DOHH2 (cell line): Measurements from ENCODE around the gene ABCA2.

Source experiments
- H3F3A ChIP-seq: fragments of 200-600 bp; sonication (generic), shearing (Covaris generic); 2 replicates; pipeline ENCODE4 v1.6.0; 2016; ENCODE audit warnings: antibody characterized with exemption, mild to moderate bottlenecking; ENCODE audit not compliant: control insufficient read depth, insufficient read depth
- H3K27ac ChIP-seq: fragments of 200-600 bp; sonication (generic); 2 replicates; pipeline ENCODE4 v1.5.1; 2014; ENCODE audit warnings: low read depth, mild to moderate bottlenecking, low read length, moderate library complexity
- H3K27me3 ChIP-seq: fragments of 200-600 bp; sonication (generic); 2 replicates; pipeline ENCODE4 v1.6.1; 2014; ENCODE audit warnings: mild to moderate bottlenecking, low read length, mixed read lengths; ENCODE audit not compliant: control insufficient read depth
- H3K36me3 ChIP-seq: fragments of 200-600 bp; sonication (generic); 2 replicates; pipeline ENCODE4 v1.6.1; 2014; ENCODE audit warnings: mild to moderate bottlenecking, low read length, moderate library complexity, mixed read lengths; ENCODE audit not compliant: control insufficient read depth
- H3K4me1 ChIP-seq: fragments of 200-600 bp; sonication (generic); 2 replicates; pipeline ENCODE4 v1.6.1; 2014; ENCODE audit warnings: mild to moderate bottlenecking, low read length, mixed read lengths; ENCODE audit not compliant: control insufficient read depth
- H3K4me2 ChIP-seq: fragments of 200-600 bp; sonication (generic); 2 replicates; pipeline ENCODE4 v1.6.0; 2014; ENCODE audit warnings: mild to moderate bottlenecking, low read length, moderate library complexity
- H3K4me3 ChIP-seq: fragments of 200-600 bp; sonication (generic); 2 replicates; pipeline ENCODE4 v1.5.1; 2014; ENCODE audit warnings: mild to moderate bottlenecking, low read length, mixed read lengths
- H3K79me2 ChIP-seq: fragments of 200-600 bp; sonication (generic); 2 replicates; pipeline ENCODE4 v1.6.1; 2014; ENCODE audit warnings: mild to moderate bottlenecking, low read length, mixed read lengths; ENCODE audit not compliant: control insufficient read depth
- H3K9me2 ChIP-seq: fragments of 200-600 bp; sonication (generic); replicated peaks from 2 replicates; pipeline ENCODE4 v1.6.1; 2014; ENCODE audit warnings: mild to moderate bottlenecking, low read length, mixed read lengths; ENCODE audit not compliant: control insufficient read depth
- H3K9me3 ChIP-seq: fragments of 200-600 bp; sonication (generic); 2 replicates; pipeline ENCODE4 v1.6.1; 2014; ENCODE audit warnings: antibody characterized with exemption, low read length, mixed read lengths; ENCODE audit not compliant: control insufficient read depth, insufficient read depth
- H4K20me1 ChIP-seq: fragments of 200-600 bp; sonication (generic); 2 replicates; pipeline ENCODE4 v1.6.0; 2014; ENCODE audit warnings: low read depth, mild to moderate bottlenecking, antibody characterized with exemption, low read length, moderate library complexity; ENCODE audit not compliant: control insufficient read depth, insufficient read depth
- CTCF ChIP-seq: fragments of 200-600 bp; sonication (generic); IDR thresholded peaks from one replicate; pipeline ENCODE4 v1.5.1; 2014; ENCODE audit warnings: antibody characterized with exemption, mild to moderate bottlenecking, low read depth, low read length; ENCODE audit not compliant: poor library complexity, severe bottlenecking
- EZH2phosphoT487 ChIP-seq: fragments of 200-600 bp; sonication (generic); IDR thresholded peaks from 2 replicates; pipeline ENCODE4 v1.6.1; 2017; ENCODE audit warnings: borderline replicate concordance, mild to moderate bottlenecking, antibody characterized with exemption, low read length, moderate library complexity, mixed read lengths

ABCA2 gene

GRCh38 chr9:137070201-137070905, 42.3 kb upstream of the ABCA2 start, which contains the start of gene SAPCD2:
TSS of gene SAPCD2 (minus strand) at chr9:137070557. CDS start at chr9:137070460, 97 bp downstream.
- H3K9me3 ChIP-seq = no peaks in the 10 kb centered on the region
- H4K20me1 ChIP-seq = peaks cover 13% of the 10 kb centered on the region
- peaks cover 42% of the 10 kb centered on the region for H3K79me2 ChIP-seq
- peaks cover 44% of the 10 kb centered on the region for H3K4me1 ChIP-seq
- no peaks in the 10 kb centered on the region for H3K9me2 ChIP-seq
- H3K4me2 ChIP-seq = peak within 1 kb of the TSS; percentile 79
- H3K27ac ChIP-seq = peak within 1 kb of the TSS; percentile 22
- H3K36me3 ChIP-seq = peaks cover 11% of the 10 kb centered on the region
- TF ChIP-seq EZH2phosphoT487 (no peak), CTCF (no peak)
- no peaks in the 10 kb centered on the region for H3K27me3 ChIP-seq
- peak within 1 kb of the TSS; percentile 95 for H3K4me3 ChIP-seq
- H3F3A ChIP-seq = peaks cover 3% of the 10 kb centered on the region; the same call in 1 of the 2 replicates

GRCh38 chr9:137069508-137070091, 41.6 kb upstream of the ABCA2 start:
- peaks cover 2% of the 10 kb centered on the region; the same call in 1 of the 2 replicates for H3F3A ChIP-seq
- TF ChIP-seq CTCF (no peak), EZH2phosphoT487 (no peak)
- H3K4me2 ChIP-seq = peak overlapping the region; percentile 79
- peak overlapping the region; percentile 1; the same call in 1 of the 2 replicates for H3K27ac ChIP-seq
- peak overlapping the region; percentile 95 for H3K4me3 ChIP-seq
- no peaks in the 10 kb centered on the region for H3K27me3 ChIP-seq
- peaks cover 36% of the 10 kb centered on the region for H3K4me1 ChIP-seq
- peaks cover 13% of the 10 kb centered on the region for H4K20me1 ChIP-seq
- no peaks in the 10 kb centered on the region for H3K9me3 ChIP-seq
- no peaks in the 10 kb centered on the region for H3K9me2 ChIP-seq
- peaks cover 18% of the 10 kb centered on the region for H3K36me3 ChIP-seq
- H3K79me2 ChIP-seq = peaks cover 42% of the 10 kb centered on the region

- no peaks in the 10 kb centered on the region for H3K9me2 ChIP-seq
- peaks cover 42% of the 10 kb centered on the region for H3K79me2 ChIP-seq
- H3K27ac ChIP-seq = peak overlapping the region; percentile 1; the same call in 1 of the 2 replicates
Observed at GRCh38 chr9:137068539-137069507, 40.8 kb upstream of the ABCA2 start.

More at GRCh38 chr9:137068539-137069507, 40.8 kb upstream of the ABCA2 start:
- H3K4me2 ChIP-seq = peak overlapping the region; percentile 79
- peaks cover 13% of the 10 kb centered on the region for H4K20me1 ChIP-seq
- H3K27me3 ChIP-seq = no peaks in the 10 kb centered on the region
- peaks cover 2% of the 10 kb centered on the region; the same call in 1 of the 2 replicates for H3F3A ChIP-seq
- peaks cover 26% of the 10 kb centered on the region for H3K36me3 ChIP-seq
- TF ChIP-seq EZH2phosphoT487 (no peak), CTCF (no peak)
- H3K9me3 ChIP-seq = no peaks in the 10 kb centered on the region
- peaks cover 33% of the 10 kb centered on the region for H3K4me1 ChIP-seq
- peak overlapping the region; percentile 95 for H3K4me3 ChIP-seq
